ENCODE results near the gene GPATCH1. TPM values are rescaled to one million over a fixed set of nuclear protein-coding genes. Genes with fewer than 3 reads are reported as not detected.

Gene GPATCH1, protein sequence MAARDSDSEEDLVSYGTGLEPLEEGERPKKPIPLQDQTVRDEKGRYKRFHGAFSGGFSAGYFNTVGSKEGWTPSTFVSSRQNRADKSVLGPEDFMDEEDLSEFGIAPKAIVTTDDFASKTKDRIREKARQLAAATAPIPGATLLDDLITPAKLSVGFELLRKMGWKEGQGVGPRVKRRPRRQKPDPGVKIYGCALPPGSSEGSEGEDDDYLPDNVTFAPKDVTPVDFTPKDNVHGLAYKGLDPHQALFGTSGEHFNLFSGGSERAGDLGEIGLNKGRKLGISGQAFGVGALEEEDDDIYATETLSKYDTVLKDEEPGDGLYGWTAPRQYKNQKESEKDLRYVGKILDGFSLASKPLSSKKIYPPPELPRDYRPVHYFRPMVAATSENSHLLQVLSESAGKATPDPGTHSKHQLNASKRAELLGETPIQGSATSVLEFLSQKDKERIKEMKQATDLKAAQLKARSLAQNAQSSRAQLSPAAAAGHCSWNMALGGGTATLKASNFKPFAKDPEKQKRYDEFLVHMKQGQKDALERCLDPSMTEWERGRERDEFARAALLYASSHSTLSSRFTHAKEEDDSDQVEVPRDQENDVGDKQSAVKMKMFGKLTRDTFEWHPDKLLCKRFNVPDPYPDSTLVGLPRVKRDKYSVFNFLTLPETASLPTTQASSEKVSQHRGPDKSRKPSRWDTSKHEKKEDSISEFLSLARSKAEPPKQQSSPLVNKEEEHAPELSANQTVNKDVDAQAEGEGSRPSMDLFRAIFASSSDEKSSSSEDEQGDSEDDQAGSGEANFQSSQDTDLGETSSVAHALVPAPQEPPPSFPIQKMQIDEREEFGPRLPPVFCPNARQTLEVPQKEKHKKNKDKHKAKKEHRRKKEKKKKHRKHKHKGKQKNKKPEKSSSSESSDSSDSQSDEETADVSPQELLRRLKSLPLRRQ
- 23.8 TPM for total RNA-seq

DNA sequence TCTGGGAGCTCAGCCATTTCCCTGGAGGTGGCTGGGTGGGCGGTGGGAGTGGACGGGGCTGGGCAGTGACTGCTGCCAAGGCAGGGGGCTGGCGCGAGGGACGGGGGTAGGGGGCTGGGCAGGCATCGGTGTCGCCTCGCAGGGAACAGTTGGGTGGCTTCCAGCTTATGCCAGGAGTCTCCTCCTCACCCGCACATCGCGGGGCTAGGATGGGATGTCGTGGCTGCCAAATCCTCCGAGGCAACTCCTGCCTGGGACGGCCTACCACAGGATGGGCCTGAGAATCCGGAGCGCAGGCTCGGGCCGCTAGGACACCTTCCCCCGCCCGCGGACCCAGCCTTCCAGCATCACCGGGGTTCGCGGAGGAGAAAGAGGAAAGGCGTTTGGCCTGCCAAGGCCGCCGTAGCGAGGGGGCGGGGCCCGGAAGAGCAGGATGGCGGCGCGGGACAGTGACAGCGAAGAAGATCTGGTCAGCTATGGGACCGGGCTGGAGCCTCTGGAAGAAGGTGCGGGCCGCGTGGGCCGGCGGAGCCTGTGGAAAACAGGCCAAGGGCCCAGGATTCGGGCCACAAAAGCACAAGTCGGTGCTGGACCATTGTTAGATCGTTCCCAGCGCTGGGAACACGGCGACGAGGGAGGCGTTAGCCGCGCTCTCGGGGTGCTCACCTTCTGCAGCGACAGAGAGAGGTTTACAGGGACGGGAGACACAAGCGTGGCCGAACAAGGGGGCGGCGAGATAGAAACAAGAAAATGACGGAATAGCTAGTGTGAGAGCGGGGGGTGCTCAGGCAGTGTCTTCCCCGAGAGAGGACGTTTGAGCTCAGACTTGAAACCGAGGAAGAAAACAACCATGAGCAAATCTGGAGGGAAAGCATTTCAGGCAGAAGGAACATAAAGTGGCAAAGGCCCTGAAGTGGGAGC, at the start of gene GPATCH1:
TSS of gene GPATCH1 (plus strand) at position 421 of the 921 bp plus-strand sequence. CDS start at position 434, 13 bp downstream.

DNA sequence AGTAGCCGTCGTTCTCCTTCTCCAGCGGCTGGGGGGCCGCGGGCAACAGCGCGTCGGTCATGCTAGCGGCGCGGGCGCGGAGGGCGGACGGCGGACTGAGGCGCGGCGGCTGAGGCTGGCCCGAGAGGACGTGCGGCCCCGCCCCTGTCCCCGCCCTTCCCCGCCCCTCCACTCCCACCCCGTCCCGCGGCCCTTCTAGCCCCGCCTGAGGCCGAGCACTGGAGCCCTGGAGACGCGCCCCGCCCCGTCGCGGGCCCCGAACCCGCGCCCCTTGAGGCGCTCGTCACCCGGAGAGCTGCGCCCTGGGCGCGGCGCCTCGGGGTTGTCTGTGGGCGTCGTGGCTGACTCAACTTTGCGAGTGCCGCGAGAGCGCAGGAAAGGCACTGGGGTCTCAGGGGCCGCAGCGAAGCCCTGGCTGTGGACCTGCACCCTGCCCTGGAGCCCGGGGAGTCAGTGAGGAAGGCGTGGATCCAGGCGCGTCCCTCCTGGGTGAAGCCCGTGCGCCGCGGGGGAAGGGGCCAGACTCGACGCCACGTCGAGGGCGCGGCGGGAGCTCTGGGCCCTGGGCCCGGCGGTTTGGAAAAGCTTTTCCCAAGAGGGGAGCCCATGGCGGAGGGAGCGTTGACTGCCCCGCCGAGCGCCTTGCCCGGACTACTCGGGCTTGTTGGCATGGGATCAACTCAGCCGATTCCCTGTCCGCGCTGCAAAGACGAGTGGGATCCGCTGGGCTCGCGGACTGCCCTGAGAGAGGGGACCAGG, 16.0 kb upstream of the GPATCH1 start, which contains the start of gene RHPN2:
TSS of gene RHPN2 (minus strand) at position 97 of the 759 bp plus-strand sequence. CDS start at position 61, 36 bp downstream.

DNA sequence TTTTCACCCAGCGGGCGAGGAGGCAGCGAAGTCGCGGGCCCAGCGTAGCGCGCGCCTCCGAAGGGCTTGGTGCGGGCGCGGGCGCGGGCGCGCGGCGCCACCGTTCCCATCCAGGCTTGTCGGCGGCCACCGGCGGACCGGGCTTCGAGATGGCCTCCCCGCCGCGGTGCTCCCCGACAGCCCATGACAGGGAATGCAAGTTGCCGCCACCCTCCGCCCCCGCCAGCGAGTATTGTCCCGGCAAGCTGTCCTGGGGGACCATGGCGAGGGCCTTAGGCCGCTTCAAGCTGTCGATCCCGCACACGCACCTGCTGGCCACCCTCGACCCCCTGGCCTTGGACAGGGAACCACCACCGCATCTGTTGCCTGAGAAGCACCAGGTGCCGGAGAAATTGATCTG, 51.0 kb downstream of the GPATCH1 start, which contains the start of gene WDR88:
TSS of gene WDR88 (plus strand) at position 94 of the 400 bp plus-strand sequence. CDS start at position 150, 56 bp downstream.

Small RNAs within 50 kb of the gene (small RNA-seq; reads per million reads assigned to genes)
- gene AC008521.1 (ENCODE audit: low replicate concordance) (not detected), gene AC008521.2 (ENCODE audit: low replicate concordance) (not detected)

Other genes starting within 250 kb of the GPATCH1 start
- gene SLC7A9, start 211.4 kb upstream of the GPATCH1 start, total RNA-seq, result 4.4 TPM
- gene CEP89, start 109.2 kb upstream of the GPATCH1 start, total RNA-seq, result 29.4 TPM
- 1.9 TPM for gene FAAP24, start 108.9 kb upstream of the GPATCH1 start, total RNA-seq
- 2.5 TPM for gene RHPN2, start 16.3 kb upstream of the GPATCH1 start, total RNA-seq
- gene WDR88, start 50.9 kb downstream of the GPATCH1 start, total RNA-seq, result not detected
- 101 TPM for gene LRP3, start 113.1 kb downstream of the GPATCH1 start, total RNA-seq
- gene SLC7A10, start 144.7 kb downstream of the GPATCH1 start, total RNA-seq, result 0.94 TPM
- gene CEBPA, start 221.4 kb downstream of the GPATCH1 start, total RNA-seq, result 2.2 TPM

Measured in parietal lobe (tissue), 2 donors.